Upper lobe of left lung (tissue), 6 donors: ENCODE data around the gene ASCC1. TPM values are rescaled to one million over a fixed set of nuclear protein-coding genes. Genes with fewer than 3 reads are reported as not detected.
"Not testable (repeated sequence)": the region's sequence is repeated elsewhere in the genome, so short reads cannot be mapped to it uniquely, and the experiment has no call there.

Experiments used
- ATAC-seq, 2 donors: fragments of 200-7000 bp; cut with Tn5 transposase; one replicate each; pipeline ENCODE4 v1.9.1; 2022; ENCODE audit warnings: mild to moderate bottlenecking in 2 of 2, moderate library complexity in 2 of 2; ENCODE audit not compliant: low FRiP score in 2 of 2
- DNase-seq, 2 donors: peaks; one replicate each; pipeline ENCODE4 v3.0.0-alpha.2; 2019 to 2020
- H3K27ac ChIP-seq, 4 donors: fragments of 200-600 bp; sonication (generic); one replicate each; pipeline ENCODE4 v1.5.1; 2016 to 2019
- H3K27me3 ChIP-seq, 4 donors: fragments of 200-600 bp; sonication (generic); one replicate each; pipeline ENCODE4 v1.5.1; 2017 to 2019
- H3K36me3 ChIP-seq, 4 donors: fragments of 200-600 bp; sonication (generic); one replicate each; pipeline ENCODE4 v1.5.1; 2016 to 2019
- H3K4me1 ChIP-seq, 4 donors: fragments of 200-600 bp; sonication (generic); one replicate each; pipeline ENCODE4 v1.5.1; 2018 to 2019
- H3K4me3 ChIP-seq, 4 donors: fragments of 200-600 bp; sonication (generic); one replicate each; pipeline ENCODE4 v1.5.1; 2017 to 2019; ENCODE audit warnings: mild to moderate bottlenecking in 2 of 4, moderate library complexity in 1 of 4
- H3K9me3 ChIP-seq, 4 donors: fragments of 200-600 bp; sonication (generic); one replicate each; pipeline ENCODE4 v1.5.1; 2018 to 2019
- CTCF ChIP-seq, 6 experiments: fragments of 450-650 bp in 4 of 6; fragments of 200-600 bp in 2 of 6; sonication (generic) in 2 of 6; IDR thresholded peaks; one replicate each; pipeline ENCODE4 v1.5.1; 2016 to 2019; ENCODE audit warnings: antibody characterized with exemption in 6 of 6
- EP300 ChIP-seq, 4 donors: sonication (generic); formaldehyde crosslinking; IDR thresholded peaks; one replicate each; pipeline ENCODE4 v1.5.1; 2017; ENCODE audit warnings: antibody characterized with exemption in 4 of 4, control low read depth in 2 of 4
- POLR2A ChIP-seq, 4 donors: fragments of 450-650 bp; IDR thresholded peaks; one replicate each; pipeline ENCODE4 v1.5.1; 2016 to 2017; ENCODE audit warnings: antibody characterized with exemption in 4 of 4, mild to moderate bottlenecking in 2 of 4
- POLR2AphosphoS5 ChIP-seq, 2 donors: sonication (generic); formaldehyde crosslinking; IDR thresholded peaks; one replicate each; pipeline ENCODE4 v1.5.1; 2017; ENCODE audit warnings: antibody characterized with exemption in 2 of 2
- WGBS, 2 donors: methylation state at CpG; one replicate each; pipeline ENCODE4 v1.1.5; 2017 to 2018; 5-methylcytosine and 5-hydroxymethylcytosine counted together
- total RNA-seq, 6 donors: library from RNA; depleted of rRNA in 4 of 6; stranded (reverse); fragments of >200 nt in 4 of 6; gene quantifications; one replicate each; pipeline versions ENCODE4 v1.1.0 to v1.2.1, GENCODE V29; 2016 to 2021
- donor health status: DM: no; HTN: no; CAD: no; lungs with moderate emphysema.
- donor health status: DM: no; HTN: yes; CAD: no; lungs with severe emphysema.

The ASCC1 gene
- total RNA-seq, 6 donors from 2014 or later: 20.4 to 40.7 (median 24.4) TPM

GRCh38 chr10:72158176-72158575 is 57.9 kb downstream of the ASCC1 start:
- peaks cover 0 to 16% (median 4%) of the 10 kb centered on the region in 4 donors for H3K36me3 ChIP-seq
- H3K27ac ChIP-seq: no peak overlapping the region
- no peak for ATAC-seq
- no peak for TF ChIP-seq CTCF (IDR thresholded peaks at IDR 0.05)
- no peak for TF ChIP-seq POLR2AphosphoS5 (IDR thresholded peaks at IDR 0.05)
- 88 to 89% methylated on average over 9 of the region's 9 CpGs for WGBS, 2 donors
- H3K9me3 ChIP-seq: no peaks in the 10 kb centered on the region
- H3K4me1 ChIP-seq: peaks cover 0 to 1% (median 0%) of the 10 kb centered on the region in 4 donors
- no peak for DNase-seq
- H3K27me3 ChIP-seq: no peaks in the 10 kb centered on the region
- H3K4me3 ChIP-seq: no peak overlapping the region

- H3K4me1 ChIP-seq: no peaks in the 10 kb centered on the region
- peaks cover 0 to 14% (median 3%) of the 10 kb centered on the region in 4 donors for H3K36me3 ChIP-seq
- 97% methylated on average over 10 of the region's 10 CpGs for WGBS, 2 donors
- H3K9me3 ChIP-seq: no peaks in the 10 kb centered on the region
- ATAC-seq (no peak), DNase-seq (no peak)
- TF ChIP-seq POLR2A (IDR thresholded peaks at IDR 0.05) (no peak), CTCF (IDR thresholded peaks at IDR 0.05) (no peak), POLR2AphosphoS5 (IDR thresholded peaks at IDR 0.05) (no peak), EP300 (IDR thresholded peaks at IDR 0.05) (no peak)
- H3K27me3 ChIP-seq: no peaks in the 10 kb centered on the region
- H3K27ac ChIP-seq: no peak overlapping the region
- no peak overlapping the region for H3K4me3 ChIP-seq
These were observed 59.9 kb downstream of the ASCC1 start for GRCh38 chr10:72156223-72156622.

GRCh38 chr10:72152286-72152685 is 63.8 kb downstream of the ASCC1 start:
- Histone ChIP-seq H3K4me3 (no peak overlapping the region), H3K4me1 (no peaks in the 10 kb centered on the region), H3K27me3 (no peaks in the 10 kb centered on the region), H3K9me3 (no peaks in the 10 kb centered on the region), H3K36me3 (no peaks in the 10 kb centered on the region), H3K27ac (no peak overlapping the region)
- no peak for TF ChIP-seq EP300 (IDR thresholded peaks at IDR 0.05)
- TF ChIP-seq POLR2A (IDR thresholded peaks at IDR 0.05): no peak
- TF ChIP-seq CTCF (IDR thresholded peaks at IDR 0.05): no peak
- TF ChIP-seq POLR2AphosphoS5 (IDR thresholded peaks at IDR 0.05): no peak
- no peak for DNase-seq
- WGBS, 2 donors: 98% methylated on average over 7 of the region's 7 CpGs
- ATAC-seq: no peak

GRCh38 chr10:72150746-72151478 is 65.2 kb downstream of the ASCC1 start:
- not testable (repeated sequence) for H3K4me1 ChIP-seq, H3K4me3 ChIP-seq, H3K36me3 ChIP-seq, ATAC-seq, H3K9me3 ChIP-seq, DNase-seq, H3K27ac ChIP-seq, H3K27me3 ChIP-seq
- WGBS, 2 donors: 95 to 96% methylated on average over 5 to 6 of the region's 6 CpGs

GRCh38 chr10:72147324-72147584 is 68.8 kb downstream of the ASCC1 start:
- H3K36me3 ChIP-seq, H3K27me3 ChIP-seq, H3K4me3 ChIP-seq, H3K9me3 ChIP-seq, H3K27ac ChIP-seq, ATAC-seq, H3K4me1 ChIP-seq, DNase-seq: not testable (repeated sequence)
- WGBS, 2 donors: 91 to 99% methylated on average over 4 of the region's 4 CpGs

GRCh38 chr10:72146559-72147323 is 69.3 kb downstream of the ASCC1 start:
- Histone ChIP-seq H3K27me3 (no peaks in the 10 kb centered on the region), H3K27ac (no peak overlapping the region), H3K9me3 (no peaks in the 10 kb centered on the region), H3K4me3 (no peak overlapping the region), H3K4me1 (no peaks in the 10 kb centered on the region), H3K36me3 (no peaks in the 10 kb centered on the region)
- 76 to 77% methylated on average over 4 of the region's 4 CpGs for WGBS, 2 donors
- DNase-seq (no peak), ATAC-seq (no peak)
- TF ChIP-seq CTCF (IDR thresholded peaks at IDR 0.05) (no peak), POLR2A (IDR thresholded peaks at IDR 0.05) (no peak), EP300 (IDR thresholded peaks at IDR 0.05) (no peak), POLR2AphosphoS5 (IDR thresholded peaks at IDR 0.05) (no peak)
